K562 (cell line): ENCODE measurements around the gene HEXIM2. TPM values are rescaled to one million over a fixed set of nuclear protein-coding genes. Genes with fewer than 3 reads are reported as not detected.

Experiments used
- ATAC-seq: fragments of 200-7000 bp; cut with Tn5 transposase; 3 replicates; pipeline ENCODE4 v1.9.1; 2020; ENCODE audit warnings: moderate library complexity
- BruUV-seq: library from RNA; stranded (reverse); fragments of 400-500 nt; replicated peaks from 2 replicates; lab custom pipeline; 2021; lab: Mats Ljungman, UMichigan
- CTCF ChIA-PET: fragments of 300-600 bp; formaldehyde crosslinking; extraction: SDS; loops from one replicate; lab custom pipeline; 2021; ENCODE audit warnings: low intra/inter-chr PET ratio; lab: Yijun Ruan, JAX
- POLR2A ChIA-PET: fragments of 300-600, 350-650 bp; sonication (Branson Sonifier 250); formaldehyde crosslinking; extraction: SDS; loops from one replicate; lab custom pipeline; 2021; ENCODE audit warnings: antibody characterized with exemption, inconsistent platforms; lab: Yijun Ruan, JAX
- DNase-seq, 4 experiments: peaks; one replicate each; pipeline versions ENCODE4 v3.0.0 to v3.0.0-alpha.2; 2011 to 2018; ENCODE audit warnings: low spot score in 3 of 4, mixed read lengths in 3 of 4; ENCODE audit errors: extremely low read depth in 1 of 4
- FAIRE-seq: peaks from 2 replicates; lab custom pipeline; 2011; peaks lifted over from hg19 to GRCh38; lab: Jason Lieb, UNC
- H2AFZ ChIP-seq: 2 replicates; pipeline ENCODE4 v1.6.0; 2011; ENCODE audit warnings: low read depth, low read length, control low read depth, inconsistent platforms
- H3K27ac ChIP-seq: fragments of 200-600 bp; 3 replicates; pipeline ENCODE4 v1.8.0; 2011; ENCODE audit warnings: low read depth, mild to moderate bottlenecking, control low read depth, inconsistent platforms, low read length, moderate library complexity, mixed read lengths; ENCODE audit errors: extremely low read depth
- H3K27me3 ChIP-seq, 2 experiments: fragments of 300-600 bp in 1 of 2; 2 replicates in 1 of 2; 3 replicates in 1 of 2; pipeline versions ENCODE4 v1.6.0 to v1.8.0; 2011; ENCODE audit warnings: inconsistent platforms in 2 of 2, low read length in 2 of 2, mild to moderate bottlenecking in 1 of 2, mixed read lengths in 1 of 2, moderate library complexity in 1 of 2; ENCODE audit not compliant: control insufficient read depth in 2 of 2, insufficient read depth in 2 of 2
- H3K36me3 ChIP-seq: fragments of 300-600 bp; 3 replicates; pipeline ENCODE4 v1.8.0; 2011; ENCODE audit warnings: mild to moderate bottlenecking, low read length, inconsistent platforms; ENCODE audit not compliant: control insufficient read depth, insufficient read depth
- H3K4me1 ChIP-seq, 2 experiments: fragments of 200-600 bp in 1 of 2; replicated peaks in 1 of 2; 2 replicates in 1 of 2; 3 replicates in 1 of 2; pipeline versions ENCODE4 v1.5.1 to v1.8.0; 2011; ENCODE audit warnings: inconsistent platforms in 2 of 2, low read length in 2 of 2, mild to moderate bottlenecking in 1 of 2, mixed read lengths in 1 of 2, moderate library complexity in 1 of 2; ENCODE audit not compliant: control insufficient read depth in 2 of 2, insufficient read depth in 2 of 2
- H3K4me2 ChIP-seq: 2 replicates; pipeline ENCODE4 v1.6.1; 2011; ENCODE audit warnings: low read length, control low read depth, inconsistent platforms, mixed read lengths; ENCODE audit not compliant: insufficient read depth
- H3K4me3 ChIP-seq: fragments of 200-600 bp; sonication (generic), shearing (Covaris generic); 2 replicates; pipeline ENCODE4 v1.5.1; 2016; ENCODE audit warnings: control low read depth, inconsistent platforms
- H3K79me2 ChIP-seq: fragments of 200-600 bp; 3 replicates; pipeline ENCODE4 v1.8.0; 2011; ENCODE audit warnings: low read length, inconsistent platforms; ENCODE audit not compliant: control insufficient read depth, insufficient read depth
- H3K9ac ChIP-seq, 2 experiments: 2 replicates each; pipeline versions ENCODE4 v1.6.0 to v1.6.1; 2011; ENCODE audit warnings: low read depth in 2 of 2, low read length in 2 of 2, control low read depth in 1 of 2, inconsistent platforms in 1 of 2, mild to moderate bottlenecking in 1 of 2, mixed read lengths in 1 of 2; ENCODE audit not compliant: insufficient read depth in 1 of 2
- H3K9me1 ChIP-seq: one replicate; pipeline ENCODE4 v1.6.0; 2011; ENCODE audit warnings: inconsistent platforms, mild to moderate bottlenecking, low read length, moderate library complexity; ENCODE audit not compliant: control insufficient read depth, insufficient read depth
- H3K9me3 ChIP-seq: replicated peaks from 2 replicates; pipeline ENCODE4 v1.5.1; 2011; ENCODE audit warnings: low read depth, low read length, inconsistent platforms; ENCODE audit not compliant: control insufficient read depth, insufficient read depth
- H4K20me1 ChIP-seq: replicated peaks from 2 replicates; pipeline ENCODE4 v1.6.1; 2011; ENCODE audit warnings: low read length, inconsistent platforms, mixed read lengths; ENCODE audit not compliant: control insufficient read depth, insufficient read depth
- ATF7 ChIP-seq: fragments of 450-650 bp; IDR thresholded peaks from 2 replicates; pipeline ENCODE4 v1.7.1; 2014; ENCODE audit warnings: mild to moderate bottlenecking, moderate library complexity
- EP300 ChIP-seq: IDR thresholded peaks from 2 replicates; pipeline ENCODE4 v1.6.1; 2012; ENCODE audit warnings: low read length, improper control_type of control experiment
- ETV5 ChIP-seq: sonication (generic); formaldehyde crosslinking; IDR thresholded peaks from 2 replicates; pipeline ENCODE4 v1.4.0; 2020; ENCODE audit warnings: low read depth, mild to moderate bottlenecking, missing genetic modification reagents
- HDAC1 ChIP-seq, 2 experiments: fragments of 450-650 bp; IDR thresholded peaks; 2 replicates each; pipeline ENCODE4 v1.6.1; 2016 to 2017; ENCODE audit warnings: inconsistent platforms in 1 of 2, mild to moderate bottlenecking in 1 of 2, moderate library complexity in 1 of 2
- HDAC6 ChIP-seq: IDR thresholded peaks from 2 replicates; pipeline ENCODE4 v1.6.1; 2012; ENCODE audit warnings: low read depth, mild to moderate bottlenecking, control low read depth, inconsistent platforms, low read length, moderate library complexity
- HLTF ChIP-seq: fragments of 450-650 bp; IDR thresholded peaks from 2 replicates; pipeline ENCODE4 v1.6.1; 2016
- IRF1 ChIP-seq: sonication (generic); formaldehyde crosslinking; IDR thresholded peaks from 2 replicates; pipeline ENCODE4 v1.8.0; 2022; ENCODE audit warnings: missing genetic modification reagents, mild to moderate bottlenecking, borderline replicate concordance
- KDM1A ChIP-seq, 2 experiments: fragments of 450-650 bp; IDR thresholded peaks; 2 replicates each; pipeline ENCODE4 v1.6.1; 2016; ENCODE audit warnings: mild to moderate bottlenecking in 2 of 2
- MCM2 ChIP-seq: fragments of 450-650 bp; IDR thresholded peaks from 2 replicates; pipeline ENCODE4 v1.6.1; 2017; ENCODE audit warnings: low read depth, mild to moderate bottlenecking
- MYBL2 ChIP-seq, 2 experiments: fragments of 450-650 bp in 1 of 2; sonication (generic) in 1 of 2; formaldehyde crosslinking in 1 of 2; IDR thresholded peaks; 2 replicates each; pipeline versions ENCODE4 v1.6.1 to v1.8.1; 2017 to 2022; ENCODE audit warnings: borderline replicate concordance in 1 of 2, inconsistent platforms in 1 of 2, low read depth in 1 of 2, mild to moderate bottlenecking in 1 of 2, missing genetic modification reagents in 1 of 2, moderate library complexity in 1 of 2
- NCOR1 ChIP-seq: fragments of 450-650 bp; IDR thresholded peaks from 2 replicates; pipeline ENCODE4 v1.6.1; 2016; ENCODE audit warnings: mild to moderate bottlenecking, moderate library complexity
- PHF21A ChIP-seq: fragments of 450-650 bp; IDR thresholded peaks from 2 replicates; pipeline ENCODE4 v1.6.1; 2017; ENCODE audit warnings: low read depth, borderline replicate concordance
- POLR2AphosphoS5 ChIP-seq: IDR thresholded peaks from 2 replicates; pipeline ENCODE4 v1.6.1; 2011; ENCODE audit warnings: mild to moderate bottlenecking, low read depth, low read length, moderate library complexity; ENCODE audit not compliant: control insufficient read depth, insufficient read depth
- PURB ChIP-seq: sonication (generic); formaldehyde crosslinking; IDR thresholded peaks from 2 replicates; pipeline ENCODE4 v1.9.0; 2021; ENCODE audit warnings: low read depth, mild to moderate bottlenecking, missing genetic modification reagents
- RAD21 ChIP-seq, 2 experiments: fragments of 250-450 bp in 1 of 2; fragments of 450-650 bp in 1 of 2; sonication (Bioruptor Pico) in 1 of 2; formaldehyde crosslinking in 1 of 2; IDR thresholded peaks in 1 of 2; conservative IDR thresholded peaks in 1 of 2; 2 replicates each; pipeline versions ENCODE4 v1.4.0 to v1.8.0; 2020 to 2022; ENCODE audit warnings: mild to moderate bottlenecking in 2 of 2, moderate library complexity in 1 of 2
- TAF7 ChIP-seq: fragments of 450-650 bp; IDR thresholded peaks from 2 replicates; pipeline ENCODE4 v1.6.1; 2016; ENCODE audit warnings: missing genetic modification characterization, missing compliant biosample characterization
- TARDBP ChIP-seq: fragments of 450-650 bp; IDR thresholded peaks from 2 replicates; pipeline ENCODE4 v1.6.1; 2016
- ZBTB9 ChIP-seq: fragments of 450-650 bp; formaldehyde crosslinking; IDR thresholded peaks from 2 replicates; pipeline ENCODE4 v1.4.0; 2020; ENCODE audit warnings: mild to moderate bottlenecking, moderate library complexity
- ZNF507 ChIP-seq: conservative IDR thresholded peaks from 2 replicates; pipeline ENCODE4 v1.6.1; 2017; ENCODE audit warnings: missing genetic modification characterization, missing compliant biosample characterization
- WGBS: fragments of 100-300 bp; shearing (Covaris generic); methylation state at CpG from one replicate; pipeline ENCODE4 v1.1.6; 2016; ENCODE audit warnings: low coverage, mixed read lengths; ENCODE audit not compliant: insufficient coverage; ENCODE audit errors: missing lambda C conversion rate; 5-methylcytosine and 5-hydroxymethylcytosine counted together
- in situ Hi-C: fragments of 300-500 bp; cut with MboI; formaldehyde crosslinking; loops from 4 replicates; pipeline ENCODE4 v1.15.0; 2018; ENCODE audit warnings: inconsistent platforms, mixed read lengths
- intact Hi-C: fragments of 100-400 bp; cut with micrococcal nuclease; formaldehyde crosslinking; loops from 2 replicates; pipeline ENCODE4 v1.14.2; 2022
- polyA plus RNA-seq, 8 experiments: library from polyadenylated mRNA; depleted of rRNA in 4 of 8; stranded (reverse) in 5 of 8; unstranded in 3 of 8; fragments of >200 nt; fragmentation: Nextera tagmentation in 2 of 8; fragmentation: Illumina TruSeq in 1 of 8; extraction: Ambion mirVana in 2 of 8; extraction: Trizol in 1 of 8; gene quantifications; 2 replicates each; pipeline versions ENCODE4 v1.2.1 to v1.2.3, GENCODE V29; 2011 to 2014; ENCODE audit warnings: inconsistent platforms in 1 of 8, missing spikeins in 1 of 8
- total RNA-seq, 7 experiments: library from RNA; depleted of rRNA in 6 of 7; stranded (reverse); fragments of >200 nt in 6 of 7; fragmentation: Illumina TruSeq in 2 of 7; extraction: Trizol in 2 of 7; gene quantifications; 2 replicates each; pipeline versions ENCODE4 v1.2.1 to v1.2.3, GENCODE V29; 2011 to 2021; ENCODE audit warnings: low replicate concordance in 1 of 7

The HEXIM2 gene
- total and polyA plus RNA-seq, 9 of the 15 experiments (the other 6 are each of a cell fraction or from before 2014, with no cell fraction given), result 0.69 to 3.4 (median 1.1) TPM; not detected in 2

GRCh38 chr17:45143094-45143670, 18.5 kb upstream of the HEXIM2 start:
- H3K9me1 ChIP-seq, result no peaks in the 10 kb centered on the region
- no peak for FAIRE-seq
- ChIA-PET CTCF (no interaction called here), POLR2A (interaction anchor here (0.8 to 10.1 kb wide), 4 partner anchors 9 to 218 kb away, joined by 3 to 497 read pairs (median 4); partner anchors contain the start of gene HEXIM2)
- no peaks in the 10 kb centered on the region for H3K9me3 ChIP-seq
- no TSS peak for BruUV-seq
- H3K79me2 ChIP-seq, result peaks cover 16% of the 10 kb centered on the region; the same call in 2 of the 3 replicates
- TF ChIP-seq NCOR1, result no peak
- TF ChIP-seq PURB (CRISPR knock-in tag), result no peak
- no peak for TF ChIP-seq MCM2
- TF ChIP-seq EP300, result no peak
- no peak for TF ChIP-seq POLR2AphosphoS5
- TF ChIP-seq ATF7, result no peak
- no peak for TF ChIP-seq HDAC6
- TF ChIP-seq HDAC1 (IDR thresholded peaks at IDR 0.05), result no peak
- no peak for TF ChIP-seq HLTF
- no peak for TF ChIP-seq ETV5
- no peak for TF ChIP-seq ZNF507 (tag)
- no peak for TF ChIP-seq KDM1A (IDR thresholded peaks at IDR 0.05)
- TF ChIP-seq TAF7, result no peak
- TF ChIP-seq RAD21 (CRISPR knock-in tag; conservative IDR thresholded peaks at IDR 0.05 in 1 of 2, IDR thresholded peaks at IDR 0.05 in 1 of 2), result no peak
- TF ChIP-seq PHF21A, result no peak
- no peak for TF ChIP-seq IRF1 (CRISPR knock-in tag)
- TF ChIP-seq ZBTB9 (CRISPR knock-in tag), result no peak
- no peak for TF ChIP-seq TARDBP
- TF ChIP-seq MYBL2 (IDR thresholded peaks at IDR 0.05; ENCODE audit: low read depth), result no peak
- no peak for TF ChIP-seq MYBL2 (CRISPR knock-in tag; IDR thresholded peaks at IDR 0.05; ENCODE audit: borderline replicate concordance)
- H3K9ac ChIP-seq, result peak overlapping the region in 1 of 2 experiments; percentile 88; a peak in 2 of 4 replicates
- in situ Hi-C loops (no loop called here), intact Hi-C loops (no loop called here)
- H4K20me1 ChIP-seq, result no peaks in the 10 kb centered on the region
- no peaks in the 10 kb centered on the region for H3K27me3 ChIP-seq
- H2AFZ ChIP-seq, result no peak overlapping the region
- no peak for ATAC-seq
- no peak for DNase-seq
- 98% methylated on average over 13 of the region's 13 CpGs for WGBS
- no peaks in the 10 kb centered on the region for H3K36me3 ChIP-seq
- H3K4me3 ChIP-seq, result no peak overlapping the region
- H3K4me2 ChIP-seq, result no peak overlapping the region
- no peak overlapping the region for H3K27ac ChIP-seq
- peaks cover 31 to 45% of the 10 kb centered on the region in 2 experiments for H3K4me1 ChIP-seq
